H54 (cell line): ENCODE measurements around the gene VSX1.
A peak's percentile ranks its signal among the peaks of the same experiment; 100 is the strongest.

Source experiments
- DNase-seq: peaks from one replicate; pipeline ENCODE4 v3.0.0; 2011; ENCODE audit warnings: low spot score, mixed read lengths; ENCODE audit not compliant: insufficient read length
- FAIRE-seq: peaks from 3 replicates; lab custom pipeline; 2011; peaks lifted over from hg19 to GRCh38; lab: Jason Lieb, UNC
- POLR2A ChIP-seq: IDR thresholded peaks from 2 replicates; pipeline ENCODE4 v1.6.1; 2011; ENCODE audit warnings: low read depth, mild to moderate bottlenecking, low read length

VSX1 gene

DNA sequence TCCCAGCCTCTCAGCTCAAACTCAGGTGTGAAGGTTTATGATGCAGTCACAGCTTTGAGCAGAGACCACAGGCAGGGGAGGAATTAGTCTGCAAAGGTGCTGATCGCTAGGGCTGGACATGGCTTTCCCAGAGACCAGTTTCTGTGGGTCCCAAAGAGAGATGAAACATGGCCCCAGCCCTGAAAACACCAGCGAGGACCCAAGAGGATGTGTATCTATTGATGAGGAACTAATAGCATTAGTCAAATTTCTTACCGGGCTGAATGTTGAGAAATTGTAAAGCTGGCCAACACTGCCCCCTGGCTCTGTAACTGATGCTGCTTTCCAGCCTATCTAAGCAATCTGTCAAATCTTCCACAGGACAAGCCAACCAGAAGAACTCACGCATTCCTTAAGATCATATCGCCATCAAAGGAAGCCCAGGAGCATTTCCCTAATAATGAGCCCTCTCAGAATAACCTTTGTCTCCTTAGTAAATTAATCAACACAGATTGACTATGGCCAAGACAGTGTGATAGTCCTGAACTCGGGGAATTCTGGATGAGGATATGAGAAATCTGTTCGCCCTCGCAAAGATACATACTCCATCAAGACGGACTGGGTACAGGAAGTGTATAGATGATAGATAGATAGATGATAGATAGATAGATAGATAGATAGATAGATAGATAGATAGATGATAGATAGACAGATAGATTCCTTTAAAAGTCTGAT, 16.2 kb downstream of the VSX1 start:
- no peak for TF ChIP-seq POLR2A
- no peak for DNase-seq
- no peak for FAIRE-seq

DNA sequence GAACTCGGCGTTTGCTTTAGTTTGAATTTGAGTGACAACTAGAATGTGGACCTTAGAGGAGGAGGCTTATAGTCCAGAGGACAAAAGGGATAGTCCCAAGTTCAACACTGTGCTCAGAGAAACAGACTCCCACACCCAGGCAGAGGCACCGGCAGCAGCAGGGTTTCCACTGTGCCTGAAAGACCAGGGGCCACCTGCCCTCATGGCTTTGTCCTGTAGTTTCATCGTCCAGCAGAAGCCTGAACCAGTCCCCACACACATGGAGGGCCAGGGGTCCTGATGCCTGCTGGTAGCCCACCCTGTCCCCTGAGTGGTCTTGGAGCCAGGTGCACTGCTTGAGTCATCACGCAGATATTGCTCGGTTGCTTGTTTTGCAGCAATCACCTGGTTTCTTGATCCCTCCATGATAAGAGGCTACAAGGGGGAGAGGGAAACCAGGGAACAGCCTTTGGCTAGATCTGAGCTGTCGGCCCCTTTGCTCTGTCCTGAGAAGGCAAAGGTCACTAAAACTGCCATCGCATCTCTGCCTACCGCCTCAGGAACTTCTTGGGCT, 16.8 kb downstream of the VSX1 start:
- no peak for TF ChIP-seq POLR2A
- DNase-seq (no peak), FAIRE-seq (no peak)

GRCh38 chr20:25064561-25065071, 17.3 kb downstream of the VSX1 start:
- TF ChIP-seq POLR2A = no peak
- DNase-seq (no peak), FAIRE-seq (no peak)

- DNase-seq = no peak
- TF ChIP-seq POLR2A = no peak
- no peak for FAIRE-seq
These were observed 18.0 kb downstream of the VSX1 start for GRCh38 chr20:25063981-25064380.

DNA sequence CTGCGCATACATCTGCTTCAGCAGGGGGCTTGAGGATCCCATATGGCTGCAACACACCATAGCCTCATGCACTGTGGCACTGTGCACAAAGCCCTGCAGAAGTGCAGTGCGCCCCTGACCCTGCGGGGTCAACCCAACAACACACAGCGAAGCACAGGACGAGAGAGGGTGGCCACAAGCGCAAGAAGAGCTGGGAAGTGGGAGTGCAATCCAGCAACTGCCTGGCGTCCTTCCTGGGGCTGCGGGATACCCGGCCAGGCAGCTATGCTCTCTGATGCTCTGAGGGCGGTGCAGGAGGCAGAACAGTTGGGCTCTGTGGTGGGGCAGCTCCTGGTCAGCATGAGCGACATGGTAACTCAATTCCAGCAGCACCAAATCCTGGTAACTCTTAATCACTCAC, 18.4 kb downstream of the VSX1 start:
- DNase-seq (no peak), FAIRE-seq (no peak)
- TF ChIP-seq POLR2A = no peak

GRCh38 chr20:25062841-25063240, 19.1 kb downstream of the VSX1 start:
- TF ChIP-seq POLR2A = no peak
- FAIRE-seq (no peak), DNase-seq (no peak)

DNA sequence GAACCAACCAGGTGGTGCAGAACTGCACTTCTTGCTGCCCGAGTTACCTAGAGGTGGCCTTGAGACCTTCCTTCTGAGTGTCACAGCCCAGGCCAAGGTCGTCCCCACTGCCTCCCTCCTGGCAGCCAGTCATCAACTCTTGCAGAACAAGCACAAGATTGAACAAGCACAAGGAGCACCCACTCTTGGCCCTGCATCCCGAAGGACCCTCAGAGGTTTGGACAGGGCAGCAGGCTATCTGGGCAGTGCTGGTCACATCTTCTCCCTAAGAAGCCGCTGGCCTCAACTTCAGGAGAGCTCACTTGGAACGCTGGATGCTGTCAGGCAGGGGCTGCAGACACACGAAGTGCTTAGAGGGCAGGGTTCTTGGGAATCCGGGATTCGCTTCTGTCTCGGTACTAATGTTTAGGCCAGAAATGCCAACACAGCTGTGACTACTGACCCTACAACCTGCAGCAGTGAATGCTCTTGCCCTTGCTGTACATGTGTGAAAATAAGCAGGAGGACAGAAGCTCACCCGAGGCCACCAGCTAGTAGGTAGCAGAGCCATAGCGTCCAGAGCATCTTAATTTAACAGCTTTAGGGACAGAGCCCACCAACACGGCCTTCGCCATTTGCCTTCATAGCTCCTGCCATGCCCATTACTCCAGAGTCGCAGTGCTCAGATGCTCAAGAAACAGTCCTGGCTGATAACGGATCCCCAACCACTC, 20.0 kb downstream of the VSX1 start:
- DNase-seq (no peak), FAIRE-seq (no peak)
- no peak for TF ChIP-seq POLR2A

DNA sequence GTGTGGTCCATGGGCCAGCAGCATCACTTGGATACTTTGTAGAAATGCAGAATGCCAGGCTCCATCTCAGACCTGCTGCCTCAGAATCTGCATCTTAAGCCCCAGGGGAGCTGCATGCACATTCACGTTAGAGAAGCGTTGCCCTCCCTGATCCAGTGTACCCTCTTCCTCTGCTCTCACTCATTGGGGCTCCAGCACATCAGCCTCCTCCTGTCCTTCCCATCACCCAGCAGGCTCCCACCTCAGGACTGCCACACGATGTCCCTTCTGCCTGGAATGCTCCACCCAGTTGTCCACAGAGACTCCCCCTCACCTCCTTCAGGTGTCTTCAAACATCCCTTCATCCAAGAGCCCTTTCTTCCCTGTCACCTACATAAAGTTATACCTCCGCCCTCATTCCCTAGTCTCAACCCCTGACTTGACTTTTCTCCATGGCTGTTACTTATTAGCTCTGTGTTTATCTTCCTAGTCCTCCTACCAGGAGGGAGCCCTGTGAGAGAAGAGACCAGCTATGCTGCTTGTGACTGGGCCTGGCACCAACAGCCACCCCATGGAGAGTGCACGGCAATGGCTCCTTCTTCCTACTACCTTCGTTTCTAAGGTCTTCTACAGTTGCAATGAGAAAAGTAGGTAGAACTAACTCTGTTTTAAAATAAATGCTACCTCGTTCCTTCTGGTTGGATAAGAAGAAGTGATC, 20.7 kb downstream of the VSX1 start:
- FAIRE-seq (no peak), DNase-seq (no peak)
- no peak for TF ChIP-seq POLR2A

- FAIRE-seq (no peak), DNase-seq (no peak)
These were observed 22.0 kb downstream of the VSX1 start for GRCh38 chr20:25059866-25060465.

GRCh38 chr20:25058847-25059810, 22.8 kb downstream of the VSX1 start:
- FAIRE-seq (no peak), DNase-seq (no peak)
- no peak for TF ChIP-seq POLR2A

More at GRCh38 chr20:25059866-25060465, 22.0 kb downstream of the VSX1 start:
- TF ChIP-seq POLR2A = no peak

DNA sequence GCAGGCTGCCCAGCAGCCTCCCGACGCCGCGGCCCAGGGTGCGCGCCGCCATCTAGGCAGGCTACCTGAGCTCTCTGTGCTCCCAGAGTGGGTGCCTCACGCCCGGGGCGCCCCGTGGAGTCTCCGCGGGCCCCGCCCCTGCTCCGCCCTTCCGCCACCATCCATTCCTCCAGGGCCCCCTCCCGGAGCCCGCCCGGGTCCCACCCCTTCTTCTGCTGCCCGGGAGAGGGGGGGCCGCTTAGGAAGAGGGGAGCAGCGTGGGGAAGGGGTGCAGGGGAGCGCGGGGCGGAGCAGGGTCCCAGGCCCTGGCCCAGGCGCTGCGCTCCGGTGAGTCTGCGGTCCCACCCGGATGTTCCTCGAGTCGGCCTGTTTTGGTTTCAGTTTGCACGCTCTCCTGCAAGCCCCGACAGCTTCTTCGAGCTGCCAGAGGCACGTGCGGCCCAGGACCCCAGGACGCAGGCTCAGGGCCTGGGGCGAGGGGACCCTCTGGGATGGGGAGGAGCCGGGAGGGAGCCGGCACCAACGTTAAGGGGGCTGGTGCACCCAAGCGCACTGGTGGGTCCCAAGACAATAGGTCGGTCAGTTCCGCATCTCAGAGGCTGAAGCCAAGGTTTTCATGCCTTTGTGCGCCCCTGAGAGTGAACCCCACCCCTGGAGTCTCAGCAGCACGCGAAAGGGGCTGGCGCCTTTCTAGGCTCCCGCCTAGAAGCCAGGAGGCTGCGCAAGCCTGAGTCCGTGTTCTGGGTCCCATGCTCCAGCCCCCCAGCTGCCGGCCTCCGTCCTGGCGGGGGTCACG, 23.7 kb downstream of the VSX1 start, which contains the start of gene ACSS1:
Gene ACSS1, minus strand, starts transcription at position 89 of the 796 bp plus-strand sequence. Its CDS starts 37 bp downstream, at position 52.
- FAIRE-seq = no peak
- peak; percentile 23; the same call in 1 of the 2 replicates for TF ChIP-seq POLR2A
- DNase-seq = no peak
